ENCODE data around the gene TOP3B. TPM values are rescaled to one million over a fixed set of nuclear protein-coding genes. Genes with fewer than 3 reads are reported as not detected.

TOP3B gene
- total and polyA plus RNA-seq, 4 donors, result 7.4 to 37.2 (median 21.5) TPM

- Histone ChIP-seq H3K27me3 (ENCODE audit: control insufficient read depth in 1 of 2, insufficient read depth in 2 of 2, low read length in 1 of 2) (no peaks in the 10 kb centered on the region), H3K4me1 (ENCODE audit: control insufficient read depth in 1 of 2, insufficient read depth in 2 of 2, low read length in 2 of 2) (no peaks in the 10 kb centered on the region), H3K27ac (ENCODE audit: low read depth in 1 of 2, low read length in 2 of 2) (no peak overlapping the region), H3K36me3 (ENCODE audit: control insufficient read depth in 1 of 2, insufficient read depth in 2 of 2, low read length in 1 of 2) (no peaks in the 10 kb centered on the region), H3K4me3 (ENCODE audit: low read length in 2 of 2) (peak overlapping the region; percentile 42 to 53), H3K9me3 (ENCODE audit: control insufficient read depth, low read length) (no peaks in the 10 kb centered on the region)
- WGBS, 2 donors, result 6 to 7% methylated on average over 27 to 29 of the region's 29 CpGs
- intact Hi-C loops (cut with DNase I), result loop anchor here in 1 of 2 donors (2.0 kb wide), 1 partner anchor 239 kb away; no protein-coding TSS in a partner anchor
- peak; percentile 57 for ATAC-seq (ENCODE audit: low FRiP score)
- peak; percentile 75 to 84 for DNase-seq
These were observed 30.6 kb downstream of the TOP3B start for GRCh38 chr22:21951931-21952465.

GRCh38 chr22:21951062-21951461 lies 31.5 kb downstream of the TOP3B start:
- intact Hi-C loops (cut with DNase I), result no loop called here
- Histone ChIP-seq H3K9me3 (ENCODE audit: control insufficient read depth, low read length) (no peaks in the 10 kb centered on the region), H3K36me3 (ENCODE audit: control insufficient read depth in 1 of 2, insufficient read depth in 2 of 2, low read length in 1 of 2) (no peaks in the 10 kb centered on the region), H3K4me3 (ENCODE audit: low read length in 2 of 2) (no peak overlapping the region), H3K27me3 (ENCODE audit: control insufficient read depth in 1 of 2, insufficient read depth in 2 of 2, low read length in 1 of 2) (no peaks in the 10 kb centered on the region), H3K27ac (ENCODE audit: low read depth in 1 of 2, low read length in 2 of 2) (no peak overlapping the region), H3K4me1 (ENCODE audit: control insufficient read depth in 1 of 2, insufficient read depth in 2 of 2, low read length in 2 of 2) (no peaks in the 10 kb centered on the region)
- DNase-seq (no peak), ATAC-seq (ENCODE audit: low FRiP score) (no peak)
- 94 to 95% methylated on average over 6 to 7 of the region's 7 CpGs for WGBS, 2 donors

- Histone ChIP-seq H3K4me3 (ENCODE audit: low read length in 2 of 2) (no peak overlapping the region), H3K27ac (ENCODE audit: low read depth in 1 of 2, low read length in 2 of 2) (no peak overlapping the region), H3K36me3 (ENCODE audit: control insufficient read depth in 1 of 2, insufficient read depth in 2 of 2, low read length in 1 of 2) (peaks cover 0 to 1% of the 10 kb centered on the region in 2 donors), H3K4me1 (ENCODE audit: control insufficient read depth in 1 of 2, insufficient read depth in 2 of 2, low read length in 2 of 2) (no peaks in the 10 kb centered on the region), H3K27me3 (ENCODE audit: control insufficient read depth in 1 of 2, insufficient read depth in 2 of 2, low read length in 1 of 2) (no peaks in the 10 kb centered on the region), H3K9me3 (ENCODE audit: control insufficient read depth, low read length) (no peaks in the 10 kb centered on the region)
- WGBS, 2 donors, result 90 to 96% methylated on average over 1 of the region's 1 CpG
- DNase-seq, result no peak
- ATAC-seq (ENCODE audit: low FRiP score), result no peak
- intact Hi-C loops (cut with DNase I), result no loop called here
These were observed 32.6 kb downstream of the TOP3B start for GRCh38 chr22:21949948-21950347.

- intact Hi-C loops (cut with DNase I), result no loop called here
- H3K27ac ChIP-seq (ENCODE audit: low read depth in 1 of 2, low read length in 2 of 2), result no peak overlapping the region
- WGBS, 2 donors, result 89 to 90% methylated on average over 8 of the region's 8 CpGs
- DNase-seq (no peak), ATAC-seq (ENCODE audit: low FRiP score) (no peak)
- peaks cover 0 to 1% of the 10 kb centered on the region in 2 donors for H3K36me3 ChIP-seq (ENCODE audit: control insufficient read depth in 1 of 2, insufficient read depth in 2 of 2, low read length in 1 of 2)
- no peak overlapping the region for H3K4me3 ChIP-seq (ENCODE audit: low read length in 2 of 2)
- no peaks in the 10 kb centered on the region for H3K4me1 ChIP-seq (ENCODE audit: control insufficient read depth in 1 of 2, insufficient read depth in 2 of 2, low read length in 2 of 2)
- no peaks in the 10 kb centered on the region for H3K9me3 ChIP-seq (ENCODE audit: control insufficient read depth, low read length)
- no peaks in the 10 kb centered on the region for H3K27me3 ChIP-seq (ENCODE audit: control insufficient read depth in 1 of 2, insufficient read depth in 2 of 2, low read length in 1 of 2)
These were observed 33.0 kb downstream of the TOP3B start for GRCh38 chr22:21949569-21949918.

GRCh38 chr22:21948824-21949568 lies 33.6 kb downstream of the TOP3B start:
- peaks cover 0 to 1% of the 10 kb centered on the region in 2 donors for H3K36me3 ChIP-seq (ENCODE audit: control insufficient read depth in 1 of 2, insufficient read depth in 2 of 2, low read length in 1 of 2)
- intact Hi-C loops (cut with DNase I), result no loop called here
- no peak overlapping the region for H3K4me3 ChIP-seq (ENCODE audit: low read length in 2 of 2)
- DNase-seq (no peak), ATAC-seq (ENCODE audit: low FRiP score) (no peak)
- H3K4me1 ChIP-seq (ENCODE audit: control insufficient read depth in 1 of 2, insufficient read depth in 2 of 2, low read length in 2 of 2), result no peaks in the 10 kb centered on the region
- no peaks in the 10 kb centered on the region for H3K27me3 ChIP-seq (ENCODE audit: control insufficient read depth in 1 of 2, insufficient read depth in 2 of 2, low read length in 1 of 2)
- 88 to 90% methylated on average over 7 of the region's 7 CpGs for WGBS, 2 donors
- no peaks in the 10 kb centered on the region for H3K9me3 ChIP-seq (ENCODE audit: control insufficient read depth, low read length)
- H3K27ac ChIP-seq (ENCODE audit: low read depth in 1 of 2, low read length in 2 of 2), result no peak overlapping the region

GRCh38 chr22:21948390-21948789 lies 34.2 kb downstream of the TOP3B start:
- Histone ChIP-seq H3K9me3 (ENCODE audit: control insufficient read depth, low read length) (no peaks in the 10 kb centered on the region), H3K4me1 (ENCODE audit: control insufficient read depth in 1 of 2, insufficient read depth in 2 of 2, low read length in 2 of 2) (no peaks in the 10 kb centered on the region), H3K27ac (ENCODE audit: low read depth in 1 of 2, low read length in 2 of 2) (no peak overlapping the region), H3K36me3 (ENCODE audit: control insufficient read depth in 1 of 2, insufficient read depth in 2 of 2, low read length in 1 of 2) (peaks cover 0 to 1% of the 10 kb centered on the region in 2 donors), H3K27me3 (ENCODE audit: control insufficient read depth in 1 of 2, insufficient read depth in 2 of 2, low read length in 1 of 2) (no peaks in the 10 kb centered on the region), H3K4me3 (ENCODE audit: low read length in 2 of 2) (no peak overlapping the region)
- 75 to 76% methylated on average over 8 of the region's 8 CpGs for WGBS, 2 donors
- ATAC-seq (ENCODE audit: low FRiP score), result no peak
- intact Hi-C loops (cut with DNase I), result no loop called here
- DNase-seq, result no peak

GRCh38 chr22:21947040-21948014 lies 35.3 kb downstream of the TOP3B start:
- H3K27ac ChIP-seq (ENCODE audit: low read depth in 1 of 2, low read length in 2 of 2), result peak overlapping the region in 1 of 2 donors; percentile 86
- intact Hi-C loops (cut with DNase I), result no loop called here
- ATAC-seq (ENCODE audit: low FRiP score) (peak; percentile 36), DNase-seq (no peak)
- H3K4me3 ChIP-seq (ENCODE audit: low read length in 2 of 2), result no peak overlapping the region
- WGBS, 2 donors, result 34 to 37% methylated on average over 16 of the region's 16 CpGs
- no peaks in the 10 kb centered on the region for H3K9me3 ChIP-seq (ENCODE audit: control insufficient read depth, low read length)
- H3K36me3 ChIP-seq (ENCODE audit: control insufficient read depth in 1 of 2, insufficient read depth in 2 of 2, low read length in 1 of 2), result peaks cover 0 to 1% of the 10 kb centered on the region in 2 donors
- no peaks in the 10 kb centered on the region for H3K27me3 ChIP-seq (ENCODE audit: control insufficient read depth in 1 of 2, insufficient read depth in 2 of 2, low read length in 1 of 2)
- no peaks in the 10 kb centered on the region for H3K4me1 ChIP-seq (ENCODE audit: control insufficient read depth in 1 of 2, insufficient read depth in 2 of 2, low read length in 2 of 2)

GRCh38 chr22:21946262-21946925 lies 36.2 kb downstream of the TOP3B start:
- H3K9me3 ChIP-seq (ENCODE audit: control insufficient read depth, low read length), result no peaks in the 10 kb centered on the region
- peak overlapping the region in 1 of 2 donors; percentile 86 for H3K27ac ChIP-seq (ENCODE audit: low read depth in 1 of 2, low read length in 2 of 2)
- no peak for DNase-seq
- no peaks in the 10 kb centered on the region for H3K27me3 ChIP-seq (ENCODE audit: control insufficient read depth in 1 of 2, insufficient read depth in 2 of 2, low read length in 1 of 2)
- ATAC-seq (ENCODE audit: low FRiP score), result no peak
- WGBS, 2 donors, result 86% methylated on average over 12 of the region's 12 CpGs
- no peak overlapping the region for H3K4me3 ChIP-seq (ENCODE audit: low read length in 2 of 2)
- no peaks in the 10 kb centered on the region for H3K4me1 ChIP-seq (ENCODE audit: control insufficient read depth in 1 of 2, insufficient read depth in 2 of 2, low read length in 2 of 2)
- peaks cover 0 to 1% of the 10 kb centered on the region in 2 donors for H3K36me3 ChIP-seq (ENCODE audit: control insufficient read depth in 1 of 2, insufficient read depth in 2 of 2, low read length in 1 of 2)
- intact Hi-C loops (cut with DNase I), result no loop called here

Measured in aorta (tissue), 5 donors.